GM12878 (cell line): ENCODE data around the gene MTMR3.

Source experiments
- BMI1 ChIP-seq: fragments of 450-650 bp; IDR thresholded peaks from 2 replicates; pipeline ENCODE4 v1.6.1; 2016; ENCODE audit warnings: mild to moderate bottlenecking, moderate library complexity, borderline replicate concordance
- CBFB ChIP-seq: IDR thresholded peaks from 2 replicates; pipeline ENCODE4 v1.6.1; 2016; ENCODE audit warnings: antibody characterized with exemption, low read depth
- MAX ChIP-seq: IDR thresholded peaks from 2 replicates; pipeline ENCODE4 v1.6.1; 2012; ENCODE audit warnings: low read depth, low read length, improper control_type of control experiment
- RCOR1 ChIP-seq: conservative IDR thresholded peaks from 2 replicates; pipeline ENCODE4 v1.6.1; 2012; ENCODE audit warnings: low read depth, low read length, improper control_type of control experiment
- RFX5 ChIP-seq: IDR thresholded peaks from 2 replicates; pipeline ENCODE4 v1.6.1; 2011; ENCODE audit warnings: low read depth, low read length, improper control_type of control experiment
- SIN3A ChIP-seq: IDR thresholded peaks from 2 replicates; pipeline ENCODE4 v1.6.1; 2012; ENCODE audit warnings: low read depth, low read length, improper control_type of control experiment
- SUPT20H ChIP-seq: IDR thresholded peaks from 2 replicates; pipeline ENCODE4 v1.6.1; 2011; ENCODE audit warnings: low read depth, mild to moderate bottlenecking, low read length, moderate library complexity, borderline replicate concordance; ENCODE audit not compliant: control insufficient read depth
- TF ChIP-seq, protein P1 (sequence below), 3 experiments: IDR thresholded peaks in 2 of 3; conservative IDR thresholded peaks in 1 of 3; 2 replicates each; pipeline ENCODE4 v1.5.1; 2011; ENCODE audit warnings: low read depth in 3 of 3, low read length in 3 of 3, mild to moderate bottlenecking in 3 of 3, control low read depth in 2 of 3, moderate library complexity in 2 of 3, inconsistent platforms in 1 of 3, mixed read lengths in 1 of 3; ENCODE audit not compliant: control insufficient read depth in 2 of 3, insufficient read depth in 1 of 3; ENCODE audit errors: extremely low read depth in 1 of 3

GRCh38 chr22:30062950-30063349 lies 180.0 kb downstream of the MTMR3 start:
- TF ChIP-seq, protein P1, sequence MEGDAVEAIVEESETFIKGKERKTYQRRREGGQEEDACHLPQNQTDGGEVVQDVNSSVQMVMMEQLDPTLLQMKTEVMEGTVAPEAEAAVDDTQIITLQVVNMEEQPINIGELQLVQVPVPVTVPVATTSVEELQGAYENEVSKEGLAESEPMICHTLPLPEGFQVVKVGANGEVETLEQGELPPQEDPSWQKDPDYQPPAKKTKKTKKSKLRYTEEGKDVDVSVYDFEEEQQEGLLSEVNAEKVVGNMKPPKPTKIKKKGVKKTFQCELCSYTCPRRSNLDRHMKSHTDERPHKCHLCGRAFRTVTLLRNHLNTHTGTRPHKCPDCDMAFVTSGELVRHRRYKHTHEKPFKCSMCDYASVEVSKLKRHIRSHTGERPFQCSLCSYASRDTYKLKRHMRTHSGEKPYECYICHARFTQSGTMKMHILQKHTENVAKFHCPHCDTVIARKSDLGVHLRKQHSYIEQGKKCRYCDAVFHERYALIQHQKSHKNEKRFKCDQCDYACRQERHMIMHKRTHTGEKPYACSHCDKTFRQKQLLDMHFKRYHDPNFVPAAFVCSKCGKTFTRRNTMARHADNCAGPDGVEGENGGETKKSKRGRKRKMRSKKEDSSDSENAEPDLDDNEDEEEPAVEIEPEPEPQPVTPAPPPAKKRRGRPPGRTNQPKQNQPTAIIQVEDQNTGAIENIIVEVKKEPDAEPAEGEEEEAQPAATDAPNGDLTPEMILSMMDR (IDR thresholded peaks at IDR 0.05 in 2 of 3, conservative IDR thresholded peaks at IDR 0.05 in 1 of 3; ENCODE audit: control insufficient read depth in 2 of 3, extremely low read depth in 1 of 3, insufficient read depth in 1 of 3, low read depth in 3 of 3, low read length in 3 of 3), result no peak
- TF ChIP-seq SUPT20H (no peak), MAX (no peak), SIN3A (no peak), BMI1 (no peak), RCOR1 (no peak), CBFB (no peak), RFX5 (no peak)
